Ascending aorta (tissue), 2 donors: ENCODE data around the gene ATF7IP2. TPM values are rescaled to one million over a fixed set of nuclear protein-coding genes. Genes with fewer than 3 reads are reported as not detected.

Experiments
- DNase-seq, 2 donors: peaks; one replicate each; pipeline ENCODE4 v3.0.0-alpha.2; 2019; ENCODE audit warnings: low spot score in 2 of 2
- H3K27ac ChIP-seq, 2 donors: fragments of 200-600 bp; sonication (generic); one replicate each; pipeline ENCODE4 v1.5.1; 2016 to 2017; ENCODE audit warnings: mild to moderate bottlenecking in 1 of 2
- H3K27me3 ChIP-seq: fragments of 200-600 bp; sonication (generic); one replicate; pipeline ENCODE4 v1.5.1; 2017
- H3K36me3 ChIP-seq, 2 donors: fragments of 200-600 bp; sonication (generic); one replicate each; pipeline ENCODE4 v1.5.1; 2016
- H3K4me1 ChIP-seq, 2 donors: fragments of 200-600 bp; sonication (generic); one replicate each; pipeline ENCODE4 v1.5.1; 2016 to 2017; ENCODE audit warnings: mild to moderate bottlenecking in 1 of 2
- H3K4me3 ChIP-seq, 2 donors: fragments of 200-600 bp; sonication (generic); one replicate each; pipeline ENCODE4 v1.5.1; 2016 to 2017; ENCODE audit warnings: mild to moderate bottlenecking in 1 of 2
- H3K9me3 ChIP-seq, 2 donors: fragments of 200-600 bp; sonication (generic); one replicate each; pipeline ENCODE4 v1.5.1; 2016
- intact Hi-C: fragments of 100-400 bp; cut with DNase I; formaldehyde crosslinking; loops from one replicate; pipeline ENCODE4 v1.15.1; 2023
- total RNA-seq: library from RNA; depleted of rRNA; stranded (reverse); fragments of >200 nt; gene quantifications from one replicate; pipeline ENCODE4 v1.1.0, GENCODE V29; 2016
- TF ChIP-seq, protein P1 (sequence below), 3 experiments: fragments of 200-600 bp in 2 of 3; fragments of 450-650 bp in 1 of 3; sonication (generic) in 2 of 3; IDR thresholded peaks; one replicate each; pipeline ENCODE4 v1.5.1; 2016 to 2019; ENCODE audit warnings: antibody characterized with exemption in 3 of 3, mild to moderate bottlenecking in 1 of 3, moderate library complexity in 1 of 3

ATF7IP2 gene
- total RNA-seq, 1 donor from 2014 or later = not detected

DNA sequence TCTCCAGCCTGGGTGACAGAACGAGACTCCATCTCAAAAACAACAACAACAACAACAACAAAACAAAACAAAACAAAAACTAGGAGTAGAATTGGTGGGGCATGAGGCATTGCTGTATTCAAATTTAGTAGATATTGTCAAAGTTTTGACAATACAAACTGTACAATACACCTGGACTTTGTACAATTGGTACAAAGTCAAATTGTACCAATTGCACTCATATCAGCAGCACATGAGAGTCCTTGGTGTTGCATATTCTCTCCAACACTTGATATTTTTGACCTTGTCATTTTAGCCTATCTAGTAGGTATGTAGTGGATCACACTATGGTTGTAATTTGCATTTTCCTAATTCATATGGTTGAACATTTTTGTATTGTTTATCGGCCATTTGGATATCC is 14.3 kb upstream of the ATF7IP2 start:
- Histone ChIP-seq H3K9me3 (peaks cover 0 to 3% of the 10 kb centered on the region in 2 donors), H3K4me3 (no peak overlapping the region)
- intact Hi-C loops = no loop called here

DNA sequence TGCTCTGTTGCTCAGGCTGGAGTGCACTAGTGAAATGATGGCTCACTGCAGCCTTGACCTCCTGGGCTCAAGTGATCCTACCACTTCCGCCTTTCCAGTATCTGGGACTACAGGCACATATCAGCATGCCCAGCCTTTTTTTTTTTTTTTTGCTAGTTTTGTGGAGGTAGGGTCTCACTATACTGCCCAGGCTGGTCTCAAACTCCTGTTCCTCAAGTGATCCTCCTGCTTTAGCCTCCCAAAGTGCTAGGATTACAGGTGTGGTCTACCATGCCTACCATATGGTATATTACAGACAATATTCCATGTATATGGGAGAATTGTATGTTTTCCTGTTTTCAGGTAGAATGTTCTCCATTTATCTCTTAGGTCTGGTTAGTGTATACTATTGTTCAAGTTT is 12.3 kb upstream of the ATF7IP2 start:
- Histone ChIP-seq H3K4me1 (no peaks in the 10 kb centered on the region), H3K36me3 (no peaks in the 10 kb centered on the region), H3K4me3 (no peak overlapping the region), H3K27me3 (no peaks in the 10 kb centered on the region), H3K9me3 (peaks cover 0 to 3% of the 10 kb centered on the region in 2 donors), H3K27ac (no peak overlapping the region)
- no peak for DNase-seq
- TF ChIP-seq, protein P1, sequence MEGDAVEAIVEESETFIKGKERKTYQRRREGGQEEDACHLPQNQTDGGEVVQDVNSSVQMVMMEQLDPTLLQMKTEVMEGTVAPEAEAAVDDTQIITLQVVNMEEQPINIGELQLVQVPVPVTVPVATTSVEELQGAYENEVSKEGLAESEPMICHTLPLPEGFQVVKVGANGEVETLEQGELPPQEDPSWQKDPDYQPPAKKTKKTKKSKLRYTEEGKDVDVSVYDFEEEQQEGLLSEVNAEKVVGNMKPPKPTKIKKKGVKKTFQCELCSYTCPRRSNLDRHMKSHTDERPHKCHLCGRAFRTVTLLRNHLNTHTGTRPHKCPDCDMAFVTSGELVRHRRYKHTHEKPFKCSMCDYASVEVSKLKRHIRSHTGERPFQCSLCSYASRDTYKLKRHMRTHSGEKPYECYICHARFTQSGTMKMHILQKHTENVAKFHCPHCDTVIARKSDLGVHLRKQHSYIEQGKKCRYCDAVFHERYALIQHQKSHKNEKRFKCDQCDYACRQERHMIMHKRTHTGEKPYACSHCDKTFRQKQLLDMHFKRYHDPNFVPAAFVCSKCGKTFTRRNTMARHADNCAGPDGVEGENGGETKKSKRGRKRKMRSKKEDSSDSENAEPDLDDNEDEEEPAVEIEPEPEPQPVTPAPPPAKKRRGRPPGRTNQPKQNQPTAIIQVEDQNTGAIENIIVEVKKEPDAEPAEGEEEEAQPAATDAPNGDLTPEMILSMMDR (IDR thresholded peaks at IDR 0.05) = no peak
- intact Hi-C loops = no loop called here

More for the DNA sequence above, 14.3 kb upstream of the ATF7IP2 start:
- no peak for DNase-seq
- TF ChIP-seq, protein P1 (IDR thresholded peaks at IDR 0.05) = no peak
- Histone ChIP-seq H3K36me3 (no peaks in the 10 kb centered on the region), H3K27ac (no peak overlapping the region), H3K4me1 (no peaks in the 10 kb centered on the region), H3K27me3 (no peaks in the 10 kb centered on the region)

DNA sequence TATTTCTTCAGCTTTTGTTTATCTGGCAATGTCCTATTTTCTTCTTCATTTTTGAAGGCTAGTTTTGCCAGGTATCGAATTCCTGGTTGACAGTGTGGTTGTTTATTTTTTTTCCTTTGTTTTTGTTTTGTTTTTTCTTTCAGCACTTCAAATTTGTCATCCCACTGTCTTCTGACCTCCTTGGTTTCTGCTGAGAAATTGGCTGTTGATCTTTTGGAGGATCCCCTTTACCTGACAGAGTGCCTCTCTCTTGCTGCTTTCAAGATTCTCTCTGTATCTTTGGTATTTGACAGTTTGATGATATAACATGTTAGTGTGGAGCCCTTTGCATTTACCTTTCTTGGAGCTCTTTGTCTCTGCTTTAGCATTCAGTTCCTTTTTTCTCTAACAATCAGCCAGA is 9.6 kb upstream of the ATF7IP2 start:
- intact Hi-C loops = no loop called here
- no peaks in the 10 kb centered on the region for H3K9me3 ChIP-seq
- DNase-seq = no peak
- no peaks in the 10 kb centered on the region for H3K36me3 ChIP-seq
- no peaks in the 10 kb centered on the region for H3K4me1 ChIP-seq
- H3K4me3 ChIP-seq = no peak overlapping the region
- TF ChIP-seq, protein P1 (IDR thresholded peaks at IDR 0.05) = no peak
- no peaks in the 10 kb centered on the region for H3K27me3 ChIP-seq
- no peak overlapping the region for H3K27ac ChIP-seq

DNA sequence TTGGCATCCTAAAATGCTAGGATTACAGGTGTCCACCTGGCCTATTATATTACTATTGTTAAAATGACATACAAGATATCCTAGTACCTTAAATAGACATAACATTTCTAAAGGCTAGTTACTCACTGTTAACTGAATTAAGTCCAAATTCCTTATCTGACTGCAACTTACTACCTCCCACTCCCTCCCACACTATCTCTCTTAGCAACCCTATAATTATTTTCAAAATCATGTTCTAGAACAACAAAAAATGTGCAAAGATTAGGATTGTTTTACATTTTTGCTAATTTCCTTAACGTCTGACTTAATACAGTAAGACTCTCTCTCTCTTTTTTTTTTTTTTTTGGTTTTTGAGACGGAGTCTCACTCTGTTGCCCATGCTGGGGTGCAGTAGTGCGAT is 2.2 kb upstream of the ATF7IP2 start:
- TF ChIP-seq, protein P1 (IDR thresholded peaks at IDR 0.05) = no peak
- intact Hi-C loops = no loop called here

DNA sequence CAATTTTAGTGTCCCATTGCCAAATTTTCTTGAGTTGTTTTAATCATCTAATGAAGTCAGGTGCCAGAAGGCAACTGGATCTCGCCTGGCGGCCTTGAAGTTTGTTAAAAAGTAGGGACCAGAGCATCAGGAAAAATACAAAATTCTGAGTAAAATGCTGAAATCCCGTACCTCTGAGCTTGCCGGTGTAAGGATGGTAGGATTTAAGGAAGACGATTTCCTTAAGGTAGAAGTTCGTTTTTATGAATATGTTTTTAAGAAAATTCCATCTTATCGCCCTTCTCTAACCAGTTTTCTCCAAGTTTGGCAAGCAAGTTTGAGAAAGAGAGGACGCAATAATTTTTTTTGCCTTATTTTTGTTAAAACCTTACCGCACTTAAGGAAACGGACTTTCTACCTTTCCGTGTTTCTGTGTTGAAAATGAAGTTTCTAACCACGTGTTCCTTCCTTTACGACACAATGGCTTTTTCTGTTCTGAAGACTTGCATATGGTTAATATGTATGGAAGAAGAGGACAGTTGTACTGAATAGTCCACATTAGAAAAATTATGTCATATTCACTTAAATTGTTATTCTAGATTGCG is 748 bp downstream of the ATF7IP2 start:
- Histone ChIP-seq H3K27me3 (no peaks in the 10 kb centered on the region), H3K4me3 (peak overlapping the region; percentile 71 to 78), H3K27ac (peak overlapping the region; percentile 59 to 64), H3K9me3 (no peaks in the 10 kb centered on the region), H3K4me1 (peaks cover 5% of the 10 kb centered on the region in 2 donors), H3K36me3 (peaks cover 0 to 3% of the 10 kb centered on the region in 2 donors)
- TF ChIP-seq, protein P1 (IDR thresholded peaks at IDR 0.05) = no peak
- DNase-seq = no peak
- intact Hi-C loops = no loop called here

More for the DNA sequence above, 2.2 kb upstream of the ATF7IP2 start:
- Histone ChIP-seq H3K9me3 (no peaks in the 10 kb centered on the region), H3K27ac (no peak overlapping the region), H3K27me3 (no peaks in the 10 kb centered on the region), H3K4me3 (no peak overlapping the region), H3K36me3 (peaks cover 0 to 3% of the 10 kb centered on the region in 2 donors), H3K4me1 (peaks cover 5% of the 10 kb centered on the region in 2 donors)
- DNase-seq = no peak
